CD14-positive monocyte (primary cell): ENCODE results near the gene TANGO2. TPM values are rescaled to one million over a fixed set of nuclear protein-coding genes. Genes with fewer than 3 reads are reported as not detected.

Experiments
- DNase-seq, 3 donors: peaks; one replicate each; pipeline ENCODE4 v3.0.0-alpha.2; 2011 to 2022
- H2AFZ ChIP-seq: 2 replicates; pipeline ENCODE4 v1.6.0; 2012; ENCODE audit warnings: mild to moderate bottlenecking, low read depth, low read length, inconsistent platforms; ENCODE audit not compliant: insufficient read depth, poor library complexity, severe bottlenecking
- H3K27ac ChIP-seq, 2 donors: 1 replicate in 1 of 2; 2 replicates in 1 of 2; pipeline ENCODE4 v1.5.1; 2012 to 2013; ENCODE audit warnings: low read length in 2 of 2, control low read depth in 1 of 2, inconsistent platforms in 1 of 2, low read depth in 1 of 2, mild to moderate bottlenecking in 1 of 2
- H3K27me3 ChIP-seq, 2 donors: one replicate each; pipeline versions ENCODE4 v1.6.0 to v1.6.1; 2011 to 2013; ENCODE audit warnings: low read length in 2 of 2; ENCODE audit not compliant: control insufficient read depth in 2 of 2, insufficient read depth in 2 of 2
- H3K36me3 ChIP-seq, 2 donors: replicated peaks in 1 of 2; 1 replicate in 1 of 2; 2 replicates in 1 of 2; pipeline versions ENCODE4 v1.5.1 to v1.6.1; 2012 to 2013; ENCODE audit warnings: low read length in 2 of 2, control low read depth in 1 of 2, inconsistent platforms in 1 of 2, mild to moderate bottlenecking in 1 of 2; ENCODE audit not compliant: insufficient read depth in 2 of 2, control insufficient read depth in 1 of 2
- H3K4me1 ChIP-seq, 2 donors: 1 replicate in 1 of 2; 2 replicates in 1 of 2; pipeline versions ENCODE4 v1.5.1 to v1.6.1; 2012 to 2013; ENCODE audit warnings: low read length in 2 of 2, control low read depth in 1 of 2, inconsistent platforms in 1 of 2, mild to moderate bottlenecking in 1 of 2, moderate library complexity in 1 of 2; ENCODE audit not compliant: insufficient read depth in 2 of 2, control insufficient read depth in 1 of 2
- H3K4me2 ChIP-seq: replicated peaks from 2 replicates; pipeline ENCODE3; 2012; ENCODE audit warnings: low read length, moderate library complexity, mild to moderate bottlenecking; ENCODE audit not compliant: poor library complexity, severe bottlenecking; ENCODE audit errors: extremely low read depth
- H3K4me3 ChIP-seq, 3 experiments: fragments of 200-600 bp in 1 of 3; sonication (generic) in 1 of 3; replicated peaks in 1 of 3; 1 replicate in 2 of 3; 2 replicates in 1 of 3; pipeline ENCODE4 v1.5.1; 2011 to 2013; ENCODE audit warnings: low read length in 3 of 3, mild to moderate bottlenecking in 3 of 3, control low read depth in 2 of 3, low read depth in 2 of 3, inconsistent platforms in 1 of 3, moderate library complexity in 1 of 3
- H3K79me2 ChIP-seq: 2 replicates; pipeline ENCODE4 v1.6.0; 2012; ENCODE audit warnings: mild to moderate bottlenecking, control low read depth, inconsistent platforms, low read length, moderate library complexity; ENCODE audit not compliant: insufficient read depth
- H3K9ac ChIP-seq: 2 replicates; pipeline ENCODE4 v1.6.0; 2017; ENCODE audit warnings: low read length, mild to moderate bottlenecking; ENCODE audit not compliant: insufficient read depth, poor library complexity, severe bottlenecking
- H3K9me3 ChIP-seq, 2 donors: replicated peaks in 1 of 2; 1 replicate in 1 of 2; 2 replicates in 1 of 2; pipeline versions ENCODE4 v1.5.1 to v1.6.1; 2012 to 2013; ENCODE audit warnings: low read length in 2 of 2, control low read depth in 1 of 2; ENCODE audit not compliant: control insufficient read depth in 1 of 2, insufficient read depth in 1 of 2
- H4K20me1 ChIP-seq: 2 replicates; pipeline ENCODE4 v1.6.0; 2012; ENCODE audit warnings: mild to moderate bottlenecking, low read length, control low read depth, moderate library complexity; ENCODE audit not compliant: insufficient read depth
- H3K27ac Mint-ChIP-seq, 7 donors: one replicate each; pipeline ENCODE4 v1.8.0; 2020; ENCODE audit warnings: mild to moderate bottlenecking in 7 of 7, mixed read lengths in 7 of 7, moderate library complexity in 6 of 7, inconsistent platforms in 2 of 7
- H3K27me3 Mint-ChIP-seq, 3 donors: one replicate each; pipeline ENCODE4 v1.8.0; 2021 to 2022; ENCODE audit warnings: low read depth in 3 of 3, mild to moderate bottlenecking in 3 of 3, mixed read lengths in 3 of 3, moderate library complexity in 3 of 3, inconsistent platforms in 1 of 3
- H3K36me3 Mint-ChIP-seq, 2 donors: one replicate each; pipeline ENCODE4 v1.8.0; 2020; ENCODE audit warnings: mixed read lengths in 2 of 2, inconsistent platforms in 1 of 2, mild to moderate bottlenecking in 1 of 2
- H3K4me1 Mint-ChIP-seq: one replicate; pipeline ENCODE4 v1.8.0; 2020; ENCODE audit warnings: mild to moderate bottlenecking, mixed read lengths
- H3K4me3 Mint-ChIP-seq, 2 donors: one replicate each; pipeline ENCODE4 v1.8.0; 2020; ENCODE audit warnings: mild to moderate bottlenecking in 2 of 2, mixed read lengths in 2 of 2, moderate library complexity in 1 of 2
- H3K9me3 Mint-ChIP-seq, 7 donors: one replicate each; pipeline ENCODE4 v1.8.0; 2020 to 2022; ENCODE audit warnings: mixed read lengths in 7 of 7, mild to moderate bottlenecking in 6 of 7, moderate library complexity in 6 of 7, inconsistent platforms in 2 of 7
- WGBS: methylation state at CpG from one replicate; pipeline ENCODE4 v1.1.5; 2013; ENCODE audit warnings: missing lambda C conversion rate; ENCODE audit not compliant: insufficient coverage; 5-methylcytosine and 5-hydroxymethylcytosine counted together
- intact Hi-C, 2 donors: fragments of 100-400 bp; cut with micrococcal nuclease; formaldehyde crosslinking; loops; one replicate each; pipeline versions ENCODE4 v1.15.0 to v1.15.1; 2023
- polyA plus RNA-seq, 3 donors: library from polyadenylated mRNA; depleted of rRNA in 1 of 3; unstranded in 2 of 3; stranded (reverse) in 1 of 3; fragments of 300-500 nt in 2 of 3; fragments of >200 nt in 1 of 3; fragmentation: Illumina TruSeq in 2 of 3; gene quantifications; 1 replicate in 2 of 3; 2 replicates in 1 of 3; pipeline ENCODE4 v1.2.3, GENCODE V29; 2012 to 2021
- TF ChIP-seq, protein P1 (sequence below): fragments of 200-600 bp; IDR thresholded peaks from one replicate; pipeline ENCODE4 v1.8.0; 2022; ENCODE audit warnings: antibody characterized with exemption, mild to moderate bottlenecking

Gene TANGO2
- polyA plus RNA-seq, 3 donors, result 56.4 to 94.9 (median 58.2) TPM

DNA sequence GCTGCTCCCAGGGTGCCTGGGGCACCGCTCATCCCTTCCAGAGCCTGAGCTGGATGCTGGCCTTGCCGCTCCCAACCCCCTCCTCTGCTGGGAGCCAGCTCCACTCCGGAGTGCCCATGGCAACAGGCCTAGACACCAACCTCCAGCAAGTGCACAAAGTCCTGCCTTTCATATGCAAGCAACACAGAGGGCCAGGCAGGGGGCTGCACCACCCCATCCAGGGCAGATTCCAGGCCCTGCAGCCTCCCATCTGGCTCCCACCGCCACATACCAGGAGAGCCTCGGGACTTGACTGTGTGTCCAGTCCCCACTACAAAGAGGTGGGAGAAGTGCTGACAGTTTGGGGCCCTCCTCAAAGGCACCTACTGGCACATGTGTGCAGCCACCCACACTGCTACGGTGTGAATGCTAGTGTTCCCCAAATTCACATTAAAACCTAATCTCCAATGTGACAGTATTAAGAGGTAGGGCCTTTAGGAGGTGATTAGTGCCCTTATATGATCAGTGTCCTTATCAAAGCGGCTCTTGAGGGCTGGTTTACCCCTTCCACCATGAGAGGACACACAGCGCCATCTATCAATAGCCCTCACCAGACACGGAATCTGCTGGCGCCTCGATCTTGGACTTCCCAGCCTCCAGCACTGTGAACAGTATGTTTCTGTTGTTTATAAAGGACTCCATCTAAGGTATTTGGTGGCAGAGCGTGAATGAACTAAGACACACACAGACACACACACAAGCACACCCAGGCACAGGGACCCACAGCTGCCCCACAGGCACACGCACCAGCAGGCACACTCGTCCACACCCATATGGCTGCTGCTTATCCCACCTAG lies 20.4 kb upstream of the TANGO2 start:
- intact Hi-C loops, result no loop called here
- Histone ChIP-seq H2AFZ (no peak overlapping the region), H3K79me2 (no peaks in the 10 kb centered on the region), H4K20me1 (no peaks in the 10 kb centered on the region), H3K27me3 (no peaks in the 10 kb centered on the region), H3K4me1 (no peaks in the 10 kb centered on the region), H3K9ac (no peak overlapping the region), H3K27ac (no peak overlapping the region), H3K4me3 (no peak overlapping the region), H3K4me2 (no peak overlapping the region), H3K36me3 (no peaks in the 10 kb centered on the region), H3K9me3 (peaks cover 3 to 16% of the 10 kb centered on the region in 2 donors)
- Mint-ChIP-seq H3K4me3 (no peak overlapping the region), H3K27ac (no peak overlapping the region), H3K4me1 (no peaks in the 10 kb centered on the region), H3K27me3 (peaks cover 9 to 19% (median 10%) of the 10 kb centered on the region in 3 donors), H3K9me3 (peaks cover 17 to 23% (median 19%) of the 10 kb centered on the region in 7 donors), H3K36me3 (no peaks in the 10 kb centered on the region)
- DNase-seq, result no peak
- WGBS, result 100% methylated on average over 2 of the region's 14 CpGs
- TF ChIP-seq, protein P1, sequence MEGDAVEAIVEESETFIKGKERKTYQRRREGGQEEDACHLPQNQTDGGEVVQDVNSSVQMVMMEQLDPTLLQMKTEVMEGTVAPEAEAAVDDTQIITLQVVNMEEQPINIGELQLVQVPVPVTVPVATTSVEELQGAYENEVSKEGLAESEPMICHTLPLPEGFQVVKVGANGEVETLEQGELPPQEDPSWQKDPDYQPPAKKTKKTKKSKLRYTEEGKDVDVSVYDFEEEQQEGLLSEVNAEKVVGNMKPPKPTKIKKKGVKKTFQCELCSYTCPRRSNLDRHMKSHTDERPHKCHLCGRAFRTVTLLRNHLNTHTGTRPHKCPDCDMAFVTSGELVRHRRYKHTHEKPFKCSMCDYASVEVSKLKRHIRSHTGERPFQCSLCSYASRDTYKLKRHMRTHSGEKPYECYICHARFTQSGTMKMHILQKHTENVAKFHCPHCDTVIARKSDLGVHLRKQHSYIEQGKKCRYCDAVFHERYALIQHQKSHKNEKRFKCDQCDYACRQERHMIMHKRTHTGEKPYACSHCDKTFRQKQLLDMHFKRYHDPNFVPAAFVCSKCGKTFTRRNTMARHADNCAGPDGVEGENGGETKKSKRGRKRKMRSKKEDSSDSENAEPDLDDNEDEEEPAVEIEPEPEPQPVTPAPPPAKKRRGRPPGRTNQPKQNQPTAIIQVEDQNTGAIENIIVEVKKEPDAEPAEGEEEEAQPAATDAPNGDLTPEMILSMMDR, result no peak

DNA sequence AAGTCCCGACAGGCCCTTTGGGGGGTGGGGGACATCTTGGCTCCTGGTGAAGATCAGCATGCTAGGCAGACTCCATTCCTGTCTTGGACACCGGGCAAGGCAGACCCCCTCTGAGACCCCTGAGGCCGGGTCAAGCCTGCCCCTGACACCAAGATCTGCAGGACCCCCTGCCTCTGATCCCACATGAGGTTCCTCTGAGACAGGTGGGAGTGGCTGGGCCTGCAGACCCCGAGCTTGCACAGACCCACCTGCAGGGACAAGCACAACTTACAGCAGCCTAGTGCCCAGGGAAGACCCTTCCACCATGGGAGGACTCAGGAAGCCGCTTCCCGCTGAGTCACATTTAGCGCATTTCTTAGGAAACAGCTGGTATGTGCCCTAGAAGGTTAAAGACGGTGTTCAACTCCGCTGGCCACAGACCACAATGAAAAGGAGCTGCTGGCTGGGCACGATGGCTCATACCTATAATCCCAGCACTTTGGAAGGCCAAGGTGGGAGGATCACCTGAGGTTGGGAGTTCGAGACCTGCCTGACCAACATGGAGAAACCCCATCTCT lies 19.8 kb upstream of the TANGO2 start:
- Histone ChIP-seq H3K27ac (no peak overlapping the region), H3K36me3 (no peaks in the 10 kb centered on the region), H3K9ac (no peak overlapping the region), H3K27me3 (no peaks in the 10 kb centered on the region), H3K9me3 (peaks cover 3 to 16% of the 10 kb centered on the region in 2 donors), H3K4me3 (no peak overlapping the region), H2AFZ (no peak overlapping the region), H4K20me1 (no peaks in the 10 kb centered on the region), H3K79me2 (no peaks in the 10 kb centered on the region), H3K4me2 (no peak overlapping the region), H3K4me1 (no peaks in the 10 kb centered on the region)
- Mint-ChIP-seq H3K27ac (no peak overlapping the region), H3K9me3 (peaks cover 17 to 23% (median 19%) of the 10 kb centered on the region in 7 donors), H3K27me3 (peaks cover 10 to 17% (median 11%) of the 10 kb centered on the region in 3 donors), H3K4me1 (no peaks in the 10 kb centered on the region), H3K36me3 (no peaks in the 10 kb centered on the region), H3K4me3 (no peak overlapping the region)
- TF ChIP-seq, protein P1, result no peak
- no peak for DNase-seq
- 37% methylated on average over 8 of the region's 11 CpGs for WGBS
- intact Hi-C loops, result no loop called here
